A549 (cell line): ENCODE data around the gene TVP23C.
"Not testable (repeated sequence)": the region's sequence is repeated elsewhere in the genome, so short reads cannot be mapped to it uniquely, and the experiment has no call there.

Experiments used
- EP300 ChIP-seq, 2 experiments: fragments of >200 bp; sonication (Bioruptor Twin); formaldehyde crosslinking; IDR thresholded peaks; 2 replicates in 1 of 2; 3 replicates in 1 of 2; pipeline ENCODE4 v1.6.1; 2016 to 2017
- NPAS2 ChIP-seq: fragments of 250-450 bp; sonication (Bioruptor Pico); IDR thresholded peaks from 2 replicates; pipeline ENCODE4 v1.8.0; 2022; ENCODE audit warnings: mild to moderate bottlenecking, moderate library complexity, borderline replicate concordance
- RFX5 ChIP-seq: fragments of 450-650 bp; IDR thresholded peaks from 2 replicates; pipeline ENCODE4 v1.7.1; 2014; ENCODE audit warnings: antibody characterized with exemption, mild to moderate bottlenecking, moderate library complexity
- SMC3 ChIP-seq: fragments of >200 bp; sonication (Bioruptor Twin); formaldehyde crosslinking; IDR thresholded peaks from 3 replicates; pipeline ENCODE4 v1.6.1; 2018; ENCODE audit warnings: inconsistent platforms
- ZC3H11A ChIP-seq: fragments of 450-650 bp; IDR thresholded peaks from 2 replicates; pipeline ENCODE4 v1.6.1; 2014; ENCODE audit warnings: antibody characterized with exemption, mild to moderate bottlenecking
- TF ChIP-seq, protein P1 (sequence below): fragments of >200 bp; sonication (Bioruptor Twin); formaldehyde crosslinking; IDR thresholded peaks from 3 replicates; pipeline ENCODE4 v1.5.1; 2016
- TF ChIP-seq, protein P2 (sequence below): IDR thresholded peaks from 2 replicates; pipeline ENCODE4 v1.6.1; 2012; ENCODE audit warnings: low read depth, borderline replicate concordance
- TF ChIP-seq, protein P3 (sequence below): IDR thresholded peaks from 2 replicates; pipeline ENCODE4 v1.6.1; 2012

DNA sequence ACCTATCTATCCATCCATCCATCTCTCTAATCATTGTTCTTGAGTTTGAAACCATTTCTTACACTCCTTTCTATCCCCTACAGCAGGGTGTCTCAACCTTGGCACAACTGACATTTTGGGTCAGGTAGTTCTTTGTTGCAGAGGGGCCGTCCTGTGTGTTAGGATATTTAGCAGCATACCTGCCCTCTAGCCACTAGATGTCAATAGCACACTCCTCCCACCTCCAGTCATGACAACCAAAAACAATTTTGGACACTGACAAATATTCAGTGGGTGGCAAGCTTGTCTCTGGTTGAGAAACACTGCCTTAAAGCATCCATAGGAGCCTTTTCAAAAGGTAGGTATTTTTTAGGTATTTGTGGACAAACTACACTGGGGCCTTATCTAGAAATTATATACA, 10.4 kb downstream of the TVP23C start:
- TF ChIP-seq, protein P1, sequence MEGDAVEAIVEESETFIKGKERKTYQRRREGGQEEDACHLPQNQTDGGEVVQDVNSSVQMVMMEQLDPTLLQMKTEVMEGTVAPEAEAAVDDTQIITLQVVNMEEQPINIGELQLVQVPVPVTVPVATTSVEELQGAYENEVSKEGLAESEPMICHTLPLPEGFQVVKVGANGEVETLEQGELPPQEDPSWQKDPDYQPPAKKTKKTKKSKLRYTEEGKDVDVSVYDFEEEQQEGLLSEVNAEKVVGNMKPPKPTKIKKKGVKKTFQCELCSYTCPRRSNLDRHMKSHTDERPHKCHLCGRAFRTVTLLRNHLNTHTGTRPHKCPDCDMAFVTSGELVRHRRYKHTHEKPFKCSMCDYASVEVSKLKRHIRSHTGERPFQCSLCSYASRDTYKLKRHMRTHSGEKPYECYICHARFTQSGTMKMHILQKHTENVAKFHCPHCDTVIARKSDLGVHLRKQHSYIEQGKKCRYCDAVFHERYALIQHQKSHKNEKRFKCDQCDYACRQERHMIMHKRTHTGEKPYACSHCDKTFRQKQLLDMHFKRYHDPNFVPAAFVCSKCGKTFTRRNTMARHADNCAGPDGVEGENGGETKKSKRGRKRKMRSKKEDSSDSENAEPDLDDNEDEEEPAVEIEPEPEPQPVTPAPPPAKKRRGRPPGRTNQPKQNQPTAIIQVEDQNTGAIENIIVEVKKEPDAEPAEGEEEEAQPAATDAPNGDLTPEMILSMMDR, result not testable (repeated sequence)
- TF ChIP-seq NPAS2 (CRISPR knock-in tag); RFX5; ZC3H11A; SMC3; EP300 (IDR thresholded peaks at IDR 0.05): not testable (repeated sequence)
- TF ChIP-seq, protein P2, sequence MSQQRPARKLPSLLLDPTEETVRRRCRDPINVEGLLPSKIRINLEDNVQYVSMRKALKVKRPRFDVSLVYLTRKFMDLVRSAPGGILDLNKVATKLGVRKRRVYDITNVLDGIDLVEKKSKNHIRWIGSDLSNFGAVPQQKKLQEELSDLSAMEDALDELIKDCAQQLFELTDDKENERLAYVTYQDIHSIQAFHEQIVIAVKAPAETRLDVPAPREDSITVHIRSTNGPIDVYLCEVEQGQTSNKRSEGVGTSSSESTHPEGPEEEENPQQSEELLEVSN, result not testable (repeated sequence)
- TF ChIP-seq, protein P3, sequence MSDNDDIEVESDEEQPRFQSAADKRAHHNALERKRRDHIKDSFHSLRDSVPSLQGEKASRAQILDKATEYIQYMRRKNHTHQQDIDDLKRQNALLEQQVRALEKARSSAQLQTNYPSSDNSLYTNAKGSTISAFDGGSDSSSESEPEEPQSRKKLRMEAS, result not testable (repeated sequence)
